DND-41 (cell line): ENCODE data around the gene FCSK.

Experiments
- EZH2 ChIP-seq: IDR thresholded peaks from 3 replicates; pipeline ENCODE4 v1.6.1; 2012; ENCODE audit warnings: borderline replicate concordance, low read depth, mild to moderate bottlenecking, moderate library complexity, low read length, inconsistent platforms; ENCODE audit not compliant: severe bottlenecking
- TF ChIP-seq, protein P1 (sequence below): IDR thresholded peaks from 2 replicates; pipeline ENCODE4 v1.5.1; 2012; ENCODE audit warnings: borderline replicate concordance, low read length, moderate library complexity, mild to moderate bottlenecking; ENCODE audit not compliant: poor library complexity, severe bottlenecking; ENCODE audit errors: extremely low read depth

GRCh38 chr16:70495425-70496182 lies 41.2 kb downstream of the FCSK start:
- TF ChIP-seq, protein P1, sequence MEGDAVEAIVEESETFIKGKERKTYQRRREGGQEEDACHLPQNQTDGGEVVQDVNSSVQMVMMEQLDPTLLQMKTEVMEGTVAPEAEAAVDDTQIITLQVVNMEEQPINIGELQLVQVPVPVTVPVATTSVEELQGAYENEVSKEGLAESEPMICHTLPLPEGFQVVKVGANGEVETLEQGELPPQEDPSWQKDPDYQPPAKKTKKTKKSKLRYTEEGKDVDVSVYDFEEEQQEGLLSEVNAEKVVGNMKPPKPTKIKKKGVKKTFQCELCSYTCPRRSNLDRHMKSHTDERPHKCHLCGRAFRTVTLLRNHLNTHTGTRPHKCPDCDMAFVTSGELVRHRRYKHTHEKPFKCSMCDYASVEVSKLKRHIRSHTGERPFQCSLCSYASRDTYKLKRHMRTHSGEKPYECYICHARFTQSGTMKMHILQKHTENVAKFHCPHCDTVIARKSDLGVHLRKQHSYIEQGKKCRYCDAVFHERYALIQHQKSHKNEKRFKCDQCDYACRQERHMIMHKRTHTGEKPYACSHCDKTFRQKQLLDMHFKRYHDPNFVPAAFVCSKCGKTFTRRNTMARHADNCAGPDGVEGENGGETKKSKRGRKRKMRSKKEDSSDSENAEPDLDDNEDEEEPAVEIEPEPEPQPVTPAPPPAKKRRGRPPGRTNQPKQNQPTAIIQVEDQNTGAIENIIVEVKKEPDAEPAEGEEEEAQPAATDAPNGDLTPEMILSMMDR, result no peak
- no peak for TF ChIP-seq EZH2
